ENCODE measurements around the gene AGGF1. TPM values are rescaled to one million over a fixed set of nuclear protein-coding genes. Genes with fewer than 3 reads are reported as not detected.
A peak's percentile ranks its signal among the peaks of the same experiment; 100 is the strongest.

Gene AGGF1
- polyA plus RNA-seq, 1 donor from 2014 or later: 41.2 TPM

DNA sequence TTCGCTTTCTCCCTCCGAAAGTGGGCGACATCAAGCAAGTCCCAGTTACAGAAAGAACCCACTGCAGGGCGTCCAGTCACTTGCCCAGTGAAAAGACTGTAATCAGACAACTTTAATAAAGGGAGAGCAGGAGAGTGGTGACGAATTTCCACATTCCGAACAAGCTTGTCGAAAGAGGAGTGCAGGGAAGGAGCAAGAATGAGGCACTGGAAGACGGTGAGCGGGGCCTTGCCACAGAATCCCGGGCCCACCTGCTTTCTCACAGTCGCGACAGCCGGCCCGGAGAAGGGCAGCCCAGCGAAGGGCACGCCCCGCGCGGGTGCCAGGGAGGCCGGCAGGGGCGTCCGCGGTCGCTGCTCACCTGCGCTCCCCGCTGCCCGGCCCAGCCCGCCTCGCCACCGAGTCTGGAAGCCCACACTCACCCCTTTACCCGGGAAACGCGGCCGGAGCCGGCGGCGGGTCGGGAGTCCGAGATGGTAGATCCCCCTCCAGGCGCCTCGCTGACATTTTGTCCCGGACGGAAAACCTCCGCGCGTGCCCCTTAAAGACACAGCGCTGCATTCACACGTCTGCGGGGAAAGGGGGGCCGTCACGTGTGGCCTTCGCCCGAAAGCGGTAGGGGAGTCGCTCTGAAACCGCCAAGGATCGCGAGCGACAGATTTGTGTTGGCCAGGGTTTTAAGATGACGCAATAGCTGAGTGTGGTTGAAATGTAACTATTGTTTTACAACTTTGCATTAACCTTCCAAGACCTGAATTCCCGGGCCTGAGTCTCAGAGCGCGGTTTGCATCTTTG lies 56.7 kb downstream of the AGGF1 start, which contains the start of gene ZBED3:
ZBED3 (minus strand) TSS at position 597 of the 795 bp plus-strand sequence. CDS start 9,407 bp downstream, outside the sequence.
- H3F3A ChIP-seq (ENCODE audit: insufficient read depth, low read length, poor library complexity, severe bottlenecking): no peaks in the 10 kb centered on the region
- TF ChIP-seq EZH2 (IDR thresholded peaks at IDR 0.05; ENCODE audit: borderline replicate concordance, insufficient read depth, low read length, poor library complexity, severe bottlenecking) (no peak), SMC3 (conservative IDR thresholded peaks at IDR 0.05; ENCODE audit: poor library complexity) (no peak), POLR2AphosphoS5 (IDR thresholded peaks at IDR 0.05) (peak; percentile 71), TAF1 (IDR thresholded peaks at IDR 0.05; ENCODE audit: low read depth) (peak; percentile 70), CTCF (IDR thresholded peaks at IDR 0.05; ENCODE audit: poor library complexity, severe bottlenecking) (peak; percentile 55), EP300 (conservative IDR thresholded peaks at IDR 0.05; ENCODE audit: poor library complexity, severe bottlenecking) (peak; percentile 30), MXI1 (conservative IDR thresholded peaks at IDR 0.05; ENCODE audit: poor library complexity, severe bottlenecking) (peak; percentile 64)
- TF ChIP-seq, protein P1, sequence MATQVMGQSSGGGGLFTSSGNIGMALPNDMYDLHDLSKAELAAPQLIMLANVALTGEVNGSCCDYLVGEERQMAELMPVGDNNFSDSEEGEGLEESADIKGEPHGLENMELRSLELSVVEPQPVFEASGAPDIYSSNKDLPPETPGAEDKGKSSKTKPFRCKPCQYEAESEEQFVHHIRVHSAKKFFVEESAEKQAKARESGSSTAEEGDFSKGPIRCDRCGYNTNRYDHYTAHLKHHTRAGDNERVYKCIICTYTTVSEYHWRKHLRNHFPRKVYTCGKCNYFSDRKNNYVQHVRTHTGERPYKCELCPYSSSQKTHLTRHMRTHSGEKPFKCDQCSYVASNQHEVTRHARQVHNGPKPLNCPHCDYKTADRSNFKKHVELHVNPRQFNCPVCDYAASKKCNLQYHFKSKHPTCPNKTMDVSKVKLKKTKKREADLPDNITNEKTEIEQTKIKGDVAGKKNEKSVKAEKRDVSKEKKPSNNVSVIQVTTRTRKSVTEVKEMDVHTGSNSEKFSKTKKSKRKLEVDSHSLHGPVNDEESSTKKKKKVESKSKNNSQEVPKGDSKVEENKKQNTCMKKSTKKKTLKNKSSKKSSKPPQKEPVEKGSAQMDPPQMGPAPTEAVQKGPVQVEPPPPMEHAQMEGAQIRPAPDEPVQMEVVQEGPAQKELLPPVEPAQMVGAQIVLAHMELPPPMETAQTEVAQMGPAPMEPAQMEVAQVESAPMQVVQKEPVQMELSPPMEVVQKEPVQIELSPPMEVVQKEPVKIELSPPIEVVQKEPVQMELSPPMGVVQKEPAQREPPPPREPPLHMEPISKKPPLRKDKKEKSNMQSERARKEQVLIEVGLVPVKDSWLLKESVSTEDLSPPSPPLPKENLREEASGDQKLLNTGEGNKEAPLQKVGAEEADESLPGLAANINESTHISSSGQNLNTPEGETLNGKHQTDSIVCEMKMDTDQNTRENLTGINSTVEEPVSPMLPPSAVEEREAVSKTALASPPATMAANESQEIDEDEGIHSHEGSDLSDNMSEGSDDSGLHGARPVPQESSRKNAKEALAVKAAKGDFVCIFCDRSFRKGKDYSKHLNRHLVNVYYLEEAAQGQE (IDR thresholded peaks at IDR 0.05; ENCODE audit: borderline replicate concordance): peak; percentile 59
- H3K9me2 ChIP-seq (ENCODE audit: insufficient read depth, low read length): no peaks in the 10 kb centered on the region
- peaks cover 12% of the 10 kb centered on the region for H3K79me2 ChIP-seq (replicated peaks; ENCODE audit: insufficient read depth, low read length)
- peak within 1 kb of the TSS; percentile 86 for H3K4me2 ChIP-seq (ENCODE audit: low read length)
- H3K27me3 ChIP-seq (ENCODE audit: insufficient read depth, low read depth, low read length): no peaks in the 10 kb centered on the region
- H3K27ac ChIP-seq (ENCODE audit: low read length): peak within 1 kb of the TSS; percentile 88
- peak within 1 kb of the TSS; percentile 35 for H2AFZ ChIP-seq (ENCODE audit: low read depth, low read length)
- H3K9ac ChIP-seq (ENCODE audit: low read length): peak within 1 kb of the TSS; percentile 89
- H3K9me3 ChIP-seq (ENCODE audit: low read length): peaks cover 6% of the 10 kb centered on the region
- H3K4me3 ChIP-seq (ENCODE audit: low read length): peak within 1 kb of the TSS; percentile 88
- H3K36me3 ChIP-seq (ENCODE audit: insufficient read depth, low read length): peaks cover 6% of the 10 kb centered on the region
- H4K20me1 ChIP-seq (ENCODE audit: insufficient read depth): no peaks in the 10 kb centered on the region

- TF ChIP-seq EZH2 (IDR thresholded peaks at IDR 0.05; ENCODE audit: borderline replicate concordance, insufficient read depth, low read length, poor library complexity, severe bottlenecking) (no peak), SMC3 (conservative IDR thresholded peaks at IDR 0.05; ENCODE audit: poor library complexity) (no peak), EP300 (conservative IDR thresholded peaks at IDR 0.05; ENCODE audit: poor library complexity, severe bottlenecking) (no peak), POLR2AphosphoS5 (IDR thresholded peaks at IDR 0.05) (no peak), CTCF (IDR thresholded peaks at IDR 0.05; ENCODE audit: poor library complexity, severe bottlenecking) (no peak), TAF1 (IDR thresholded peaks at IDR 0.05; ENCODE audit: low read depth) (no peak), MXI1 (conservative IDR thresholded peaks at IDR 0.05; ENCODE audit: poor library complexity, severe bottlenecking) (no peak), RAD21 (conservative IDR thresholded peaks at IDR 0.05) (no peak)
- TF ChIP-seq, protein P1 (IDR thresholded peaks at IDR 0.05; ENCODE audit: borderline replicate concordance): no peak
- Histone ChIP-seq H3K9ac (ENCODE audit: low read length) (peak overlapping the region; percentile 89), H3K4me3 (ENCODE audit: low read length) (peak overlapping the region; percentile 88), H3K27me3 (ENCODE audit: insufficient read depth, low read depth, low read length) (no peaks in the 10 kb centered on the region), H3F3A (ENCODE audit: insufficient read depth, low read length, poor library complexity, severe bottlenecking) (no peaks in the 10 kb centered on the region), H3K79me2 (replicated peaks; ENCODE audit: insufficient read depth, low read length) (peaks cover 12% of the 10 kb centered on the region), H3K27ac (ENCODE audit: low read length) (peak overlapping the region; percentile 88), H4K20me1 (ENCODE audit: insufficient read depth) (no peaks in the 10 kb centered on the region), H2AFZ (ENCODE audit: low read depth, low read length) (peak overlapping the region; percentile 35), H3K36me3 (ENCODE audit: insufficient read depth, low read length) (peaks cover 6% of the 10 kb centered on the region), H3K9me3 (ENCODE audit: low read length) (peaks cover 6% of the 10 kb centered on the region), H3K9me2 (ENCODE audit: insufficient read depth, low read length) (no peaks in the 10 kb centered on the region), H3K4me2 (ENCODE audit: low read length) (peak overlapping the region; percentile 86)
Observed at GRCh38 chr5:77087484-77088261, 57.5 kb downstream of the AGGF1 start.

Data from neural cell (in vitro differentiated cells).